Fibroblast of skin of back (primary cell): ENCODE measurements around the gene ELAVL4. TPM values are rescaled to one million over a fixed set of nuclear protein-coding genes. Genes with fewer than 3 reads are reported as not detected.

Experiments
- DNase-seq: peaks from one replicate; pipeline ENCODE4 v3.0.0-alpha.2; 2013
- polyA plus RNA-seq, 2 experiments: library from polyadenylated mRNA; unstranded; fragments of 120-200 nt; gene quantifications; one replicate each; pipeline ENCODE4 v1.2.1, GENCODE V29; 2013; ENCODE audit not compliant: insufficient read length in 2 of 2

The ELAVL4 gene
- polyA plus RNA-seq (2013, experiment 1 of 2; ENCODE audit: insufficient read length) = not detected
- not detected for polyA plus RNA-seq (2013, experiment 2 of 2; ENCODE audit: insufficient read length)

DNA sequence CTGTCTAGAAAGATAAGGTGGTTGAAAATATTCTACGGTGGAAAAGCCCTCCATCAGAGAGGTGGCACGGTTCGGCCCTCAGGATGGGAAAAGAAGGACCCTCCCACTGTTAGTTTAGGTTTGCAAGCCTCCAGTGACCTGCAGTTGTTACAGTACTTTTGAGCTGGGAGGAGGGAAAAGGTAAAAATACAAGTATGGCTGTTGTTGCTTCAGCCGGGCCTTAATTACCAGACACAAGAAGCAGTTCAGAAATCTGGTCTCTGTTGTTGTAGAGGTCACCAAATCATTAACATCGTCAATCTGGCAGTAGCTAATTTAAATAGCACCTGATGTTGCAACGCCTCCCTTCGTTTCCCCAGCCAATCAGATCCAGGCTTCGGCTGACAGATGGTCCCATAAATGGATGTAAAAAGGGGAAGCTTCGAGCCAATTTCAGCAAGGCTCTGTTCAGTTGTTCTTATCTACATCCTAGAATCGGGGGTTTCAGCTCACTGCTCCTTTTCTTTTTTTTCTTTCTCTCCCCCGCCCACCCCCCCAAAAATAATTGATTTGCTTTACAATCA lies at the start of gene ELAVL4:
Gene ELAVL4 (plus strand): TSS at position 424 of the 563 bp plus-strand sequence. CDS start 270 bp downstream, outside the sequence.
- no peak for DNase-seq

DNA sequence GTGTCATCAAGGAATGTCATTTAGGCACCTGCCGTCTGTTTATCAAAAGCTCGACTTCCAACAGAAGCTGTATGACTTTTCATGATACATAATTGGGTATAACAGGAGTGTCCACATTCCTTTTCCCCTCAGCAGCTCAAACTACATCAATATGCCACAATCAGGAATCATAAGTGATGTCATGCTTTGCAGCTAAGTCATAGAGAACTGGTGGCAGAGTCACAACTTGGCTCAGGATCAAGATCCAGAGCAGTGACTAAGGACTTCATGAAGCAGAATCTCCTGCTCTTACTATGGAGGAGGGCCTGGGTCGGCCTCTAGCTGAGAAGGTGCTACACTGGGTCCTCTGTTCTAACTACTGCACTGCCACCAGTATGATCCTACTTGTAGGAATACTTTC lies 48.4 kb upstream of the ELAVL4 start:
- peak; percentile 53 for DNase-seq

GRCh38 chr1:50066806-50067205 lies 41.9 kb upstream of the ELAVL4 start:
- DNase-seq = no peak

DNA sequence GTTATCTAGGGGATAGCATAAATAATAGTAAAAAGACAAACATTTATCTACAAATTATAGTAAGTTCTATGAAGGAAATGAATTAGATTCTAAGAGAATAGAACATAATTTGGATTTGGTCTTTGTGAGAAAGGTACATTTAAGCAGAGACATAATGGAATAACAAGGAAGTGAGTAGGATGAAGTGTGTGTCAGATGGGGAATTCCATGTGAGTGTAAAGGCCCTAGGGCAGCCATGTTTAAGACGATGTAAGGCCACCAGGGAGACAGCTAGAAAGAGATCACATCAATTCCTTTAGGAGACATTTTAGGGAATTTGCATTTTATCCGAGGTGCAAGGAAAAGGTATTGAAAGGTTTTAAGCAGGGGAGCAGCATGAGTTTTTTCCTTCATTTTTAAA lies 33.8 kb upstream of the ELAVL4 start:
- DNase-seq = no peak

- no peak for DNase-seq
These were observed 31.4 kb upstream of the ELAVL4 start for GRCh38 chr1:50077273-50077672.

GRCh38 chr1:50080904-50081586 lies 27.7 kb upstream of the ELAVL4 start:
- no peak for DNase-seq

DNA sequence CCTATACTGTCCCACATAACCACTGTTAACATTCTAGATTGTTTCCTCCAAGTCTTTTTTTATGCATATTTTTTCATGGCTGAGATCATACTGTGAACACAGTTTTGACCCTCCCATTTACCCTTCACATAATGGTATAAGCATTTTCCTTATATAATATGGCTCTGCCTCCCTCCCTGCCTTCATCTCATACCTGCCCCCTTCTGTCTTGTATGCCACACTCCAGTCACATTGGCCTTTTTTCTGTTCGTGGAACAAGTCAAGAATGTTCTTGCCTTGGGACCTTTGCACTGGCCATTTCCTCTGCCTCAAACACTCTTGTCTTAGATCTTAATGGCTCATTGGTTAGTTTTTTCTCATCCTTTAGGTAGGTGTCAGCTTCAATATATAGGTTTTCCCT lies 24.3 kb upstream of the ELAVL4 start:
- DNase-seq = no peak

DNA sequence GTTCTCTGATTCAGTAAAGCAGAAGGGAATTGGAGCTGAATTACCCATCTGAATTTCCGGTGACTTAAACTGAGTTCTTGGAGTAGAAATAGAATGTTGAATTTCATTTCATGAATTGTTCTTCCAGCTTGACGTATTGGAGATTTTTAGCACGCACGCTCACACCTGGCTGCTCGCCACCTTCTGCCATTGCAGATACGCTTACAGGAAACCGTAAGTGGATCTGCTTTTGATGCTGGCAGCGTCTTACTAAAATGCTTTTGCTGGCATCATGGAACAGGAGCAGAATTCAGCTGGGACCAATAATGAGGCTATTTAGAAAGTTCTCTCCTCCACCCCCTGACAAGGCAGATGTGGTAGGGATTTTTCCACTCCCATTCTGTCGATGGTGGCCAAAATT lies 17.7 kb upstream of the ELAVL4 start:
- no peak for DNase-seq

DNA sequence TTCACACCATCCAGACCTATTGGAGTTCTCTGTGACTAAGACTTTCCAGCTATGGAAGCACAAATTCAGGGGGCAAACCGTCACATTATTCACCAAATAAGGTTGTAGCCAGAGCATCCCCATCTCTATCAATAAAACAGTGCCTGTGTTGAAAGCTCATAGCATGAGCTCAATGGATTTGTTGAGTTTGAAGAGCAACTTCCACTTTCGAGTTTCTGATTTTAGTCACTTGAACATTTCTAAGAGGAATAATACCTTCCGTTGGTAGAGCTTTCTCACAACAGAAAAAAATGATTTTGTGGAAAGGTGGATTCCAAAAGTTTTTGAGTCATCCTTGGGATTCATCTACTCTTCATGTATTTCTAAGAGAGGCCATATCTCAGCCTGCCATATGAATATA lies 13.0 kb upstream of the ELAVL4 start:
- DNase-seq = no peak

DNA sequence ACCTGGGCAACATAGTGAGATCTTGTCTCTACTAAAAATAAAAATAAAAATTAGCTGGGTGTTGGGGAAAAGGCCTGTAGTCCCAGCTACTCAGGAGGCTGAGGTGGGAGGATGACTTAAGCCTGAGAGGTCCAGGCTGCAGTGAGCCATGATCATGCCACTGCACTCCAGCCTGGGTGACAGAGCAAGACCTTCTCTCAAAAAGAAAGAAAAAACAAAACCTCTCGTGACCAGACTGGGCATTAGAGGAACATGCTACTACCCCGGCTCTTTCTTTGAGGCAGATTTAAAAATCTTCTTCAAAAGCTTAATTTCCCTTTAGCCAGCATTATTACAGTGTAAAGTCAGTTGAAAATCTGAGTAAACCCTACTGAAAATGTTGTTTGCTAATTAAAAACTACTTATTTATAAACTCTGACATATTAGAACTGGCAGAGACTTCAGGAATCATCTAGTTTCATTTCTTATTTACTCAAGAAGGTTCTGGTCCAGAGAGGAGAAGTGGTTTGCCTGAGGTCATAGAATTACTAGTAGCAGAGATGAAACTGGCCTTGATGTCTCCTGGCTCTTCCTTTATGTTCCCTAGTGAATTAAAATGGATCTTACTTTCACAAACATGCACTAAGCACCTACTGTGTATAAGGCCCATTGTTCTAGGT lies 11.6 kb upstream of the ELAVL4 start:
- no peak for DNase-seq

- no peak for DNase-seq
These were observed 10.9 kb upstream of the ELAVL4 start for GRCh38 chr1:50097791-50098190.

GRCh38 chr1:50098591-50099021 lies 10.1 kb upstream of the ELAVL4 start:
- no peak for DNase-seq

- DNase-seq = no peak
These were observed 9.1 kb upstream of the ELAVL4 start for GRCh38 chr1:50099654-50100053.

DNA sequence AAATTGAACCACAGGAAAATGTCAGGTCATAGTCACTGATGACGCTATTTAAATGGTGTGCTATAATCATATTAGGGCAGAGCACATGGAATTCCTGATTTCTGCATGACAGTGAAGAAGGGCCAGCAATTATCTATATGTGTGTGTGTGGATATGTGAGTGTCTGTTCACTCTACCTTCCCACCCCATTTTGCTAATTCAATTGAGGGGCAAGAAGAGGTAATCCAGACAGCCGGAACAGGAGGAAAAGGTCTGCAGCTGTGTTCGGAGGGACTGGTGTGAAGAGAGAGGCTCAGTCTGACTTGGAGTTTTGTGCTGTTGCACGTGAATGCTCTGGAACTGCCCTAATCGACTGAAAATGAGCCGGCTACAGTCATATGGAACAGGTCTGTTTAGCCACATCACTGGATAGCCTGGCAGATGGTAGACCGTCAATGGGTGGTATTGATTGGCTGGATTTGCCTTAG lies 5.1 kb upstream of the ELAVL4 start:
- no peak for DNase-seq

- no peak for DNase-seq
These were observed 3.3 kb upstream of the ELAVL4 start for GRCh38 chr1:50105433-50105832.

GRCh38 chr1:50106095-50106761 lies 2.5 kb upstream of the ELAVL4 start:
- no peak for DNase-seq

GRCh38 chr1:50109116-50109515 lies 396 bp downstream of the ELAVL4 start:
- DNase-seq = no peak

DNA sequence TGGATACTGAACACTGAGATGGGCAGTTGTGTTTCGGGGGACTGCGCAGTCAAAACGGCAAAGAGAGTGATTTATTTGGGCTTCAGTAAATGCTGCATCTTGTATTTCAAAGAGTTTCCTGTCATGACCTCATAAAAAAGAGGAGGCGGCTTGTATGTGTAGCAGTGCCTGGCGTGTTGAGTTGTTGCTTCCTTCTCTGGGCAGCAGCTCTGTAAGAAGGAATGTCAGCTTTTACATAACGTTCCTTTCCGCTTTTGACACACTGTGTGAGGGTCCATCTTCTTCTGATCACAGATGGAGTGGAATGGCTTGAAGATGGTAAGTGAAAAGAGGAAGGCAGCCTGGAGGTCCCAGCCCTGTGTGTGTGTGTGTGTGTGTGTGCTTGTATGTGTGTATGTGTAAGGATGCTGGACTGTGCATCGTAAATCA lies 941 bp downstream of the ELAVL4 start:
- peak; percentile 13 for DNase-seq

GRCh38 chr1:50110151-50110550 lies 1.4 kb downstream of the ELAVL4 start:
- no peak for DNase-seq

DNA sequence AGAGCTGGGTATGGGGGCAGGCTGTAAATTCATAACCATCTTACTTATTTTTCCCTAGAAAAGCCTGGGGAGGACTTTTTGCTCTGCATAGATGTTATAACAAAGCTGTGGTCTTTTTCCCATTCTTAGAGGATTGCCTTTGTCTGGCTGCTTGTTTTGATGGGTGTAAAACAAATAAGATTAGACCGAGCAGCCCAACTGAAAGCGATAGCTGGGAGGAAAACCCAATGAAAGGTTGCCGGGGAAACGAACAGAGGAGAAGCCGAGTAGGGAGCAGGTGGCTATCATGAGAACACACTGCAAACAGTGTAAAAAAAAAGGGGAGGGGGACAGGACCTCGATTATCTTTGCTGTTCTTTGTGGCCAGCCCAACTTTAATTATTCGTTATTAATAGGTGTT lies 1.9 kb downstream of the ELAVL4 start:
- DNase-seq = no peak

GRCh38 chr1:50111503-50111902 lies 2.8 kb downstream of the ELAVL4 start:
- no peak for DNase-seq

DNA sequence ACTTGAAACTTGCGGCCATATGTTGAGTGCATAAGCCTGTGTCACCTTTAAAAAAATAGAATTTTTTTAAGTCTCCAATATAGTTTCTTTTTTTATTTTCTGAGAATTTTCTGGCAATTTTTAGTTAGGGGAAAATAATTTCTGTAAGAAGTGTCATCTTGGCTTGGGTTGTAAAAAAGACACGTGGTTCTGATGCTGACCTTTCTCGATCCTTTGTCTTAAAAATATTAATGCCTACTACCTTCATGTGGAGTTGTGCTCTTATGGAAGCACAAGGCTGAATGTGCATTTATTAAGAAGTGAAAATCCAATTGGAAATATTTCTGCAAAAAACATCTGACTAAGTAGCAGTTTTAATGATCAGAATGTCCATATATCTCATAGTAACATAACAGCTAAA lies 3.5 kb downstream of the ELAVL4 start:
- DNase-seq = no peak

DNA sequence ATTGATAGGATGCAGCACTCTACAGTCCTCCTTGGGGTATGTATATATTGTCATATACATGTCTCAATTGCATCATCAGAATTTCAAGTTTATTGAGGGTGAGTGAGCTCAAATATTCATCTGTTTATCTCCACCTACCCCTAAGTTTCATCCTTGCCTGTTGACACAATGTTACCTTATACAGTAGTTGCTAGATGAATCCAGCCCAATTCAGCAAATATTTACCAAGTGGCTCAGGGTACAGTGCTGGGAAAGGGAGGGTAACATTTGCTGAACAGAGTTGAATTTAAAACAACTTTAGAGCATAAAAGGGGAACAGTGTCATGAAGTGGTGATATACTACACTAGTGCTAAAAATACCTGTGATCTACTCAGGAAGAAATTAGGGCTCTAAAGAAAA lies 14.4 kb downstream of the ELAVL4 start:
- no peak for DNase-seq
